GM12865 (cell line): ENCODE results near the gene MTMR3.
"Not testable (repeated sequence)": the region's sequence is repeated elsewhere in the genome, so short reads cannot be mapped to it uniquely, and the experiment has no call there.

Experiments
- DNase-seq: peaks from one replicate; pipeline ENCODE4 v3.0.0; 2010; ENCODE audit warnings: low read depth
- H3K4me3 ChIP-seq: 2 replicates; pipeline ENCODE4 v1.5.1; 2011; ENCODE audit warnings: mild to moderate bottlenecking, low read depth, low read length, control low read depth
- TF ChIP-seq, protein P1 (sequence below): IDR thresholded peaks from 2 replicates; pipeline ENCODE4 v1.5.1; 2011; ENCODE audit warnings: low read length, control low read depth, low read depth, inconsistent platforms; ENCODE audit not compliant: insufficient read depth; ENCODE audit errors: missing control alignments

Gene MTMR3

GRCh38 chr22:29856496-29856895 is 26.5 kb upstream of the MTMR3 start:
- no peak for DNase-seq
- H3K4me3 ChIP-seq = no peak overlapping the region
- TF ChIP-seq, protein P1, sequence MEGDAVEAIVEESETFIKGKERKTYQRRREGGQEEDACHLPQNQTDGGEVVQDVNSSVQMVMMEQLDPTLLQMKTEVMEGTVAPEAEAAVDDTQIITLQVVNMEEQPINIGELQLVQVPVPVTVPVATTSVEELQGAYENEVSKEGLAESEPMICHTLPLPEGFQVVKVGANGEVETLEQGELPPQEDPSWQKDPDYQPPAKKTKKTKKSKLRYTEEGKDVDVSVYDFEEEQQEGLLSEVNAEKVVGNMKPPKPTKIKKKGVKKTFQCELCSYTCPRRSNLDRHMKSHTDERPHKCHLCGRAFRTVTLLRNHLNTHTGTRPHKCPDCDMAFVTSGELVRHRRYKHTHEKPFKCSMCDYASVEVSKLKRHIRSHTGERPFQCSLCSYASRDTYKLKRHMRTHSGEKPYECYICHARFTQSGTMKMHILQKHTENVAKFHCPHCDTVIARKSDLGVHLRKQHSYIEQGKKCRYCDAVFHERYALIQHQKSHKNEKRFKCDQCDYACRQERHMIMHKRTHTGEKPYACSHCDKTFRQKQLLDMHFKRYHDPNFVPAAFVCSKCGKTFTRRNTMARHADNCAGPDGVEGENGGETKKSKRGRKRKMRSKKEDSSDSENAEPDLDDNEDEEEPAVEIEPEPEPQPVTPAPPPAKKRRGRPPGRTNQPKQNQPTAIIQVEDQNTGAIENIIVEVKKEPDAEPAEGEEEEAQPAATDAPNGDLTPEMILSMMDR = no peak

GRCh38 chr22:29859030-29859429 is 23.9 kb upstream of the MTMR3 start:
- not testable (repeated sequence) for DNase-seq, H3K4me3 ChIP-seq

GRCh38 chr22:29860006-29860766 is 22.8 kb upstream of the MTMR3 start:
- TF ChIP-seq, protein P1 = no peak
- no peak for DNase-seq
- H3K4me3 ChIP-seq = no peak overlapping the region

- no peak for DNase-seq
Measured at GRCh38 chr22:29861672-29862297, 21.2 kb upstream of the MTMR3 start.

DNA sequence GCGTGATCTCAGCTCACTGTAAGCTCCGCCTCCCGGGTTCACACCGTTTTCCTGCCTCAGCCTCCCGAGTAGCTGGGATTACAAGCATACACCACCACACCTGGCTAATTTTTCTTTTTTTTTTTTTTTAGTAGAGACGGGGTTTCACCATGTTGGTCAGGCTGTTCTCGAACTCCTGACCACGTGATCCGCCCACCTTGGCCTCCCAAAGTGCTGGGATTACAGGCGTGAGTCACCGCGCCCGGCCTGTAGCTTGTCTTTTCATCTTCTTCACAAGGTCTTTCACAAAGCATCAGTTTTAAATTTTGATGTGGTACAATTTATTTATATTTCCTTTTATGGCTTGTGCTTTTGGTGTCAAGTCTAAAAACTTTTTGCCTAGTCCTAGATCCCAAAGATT is 17.4 kb upstream of the MTMR3 start:
- DNase-seq = not testable (repeated sequence)

More at GRCh38 chr22:29861672-29862297, 21.2 kb upstream of the MTMR3 start:
- H3K4me3 ChIP-seq = no peak overlapping the region
- TF ChIP-seq, protein P1 = no peak

GRCh38 chr22:29867260-29867659 is 15.7 kb upstream of the MTMR3 start:
- TF ChIP-seq, protein P1 = no peak
- H3K4me3 ChIP-seq = no peak overlapping the region
- no peak for DNase-seq

More for the DNA sequence above, 17.4 kb upstream of the MTMR3 start:
- H3K4me3 ChIP-seq = not testable (repeated sequence)

- H3K4me3 ChIP-seq = no peak overlapping the region
- TF ChIP-seq, protein P1 = no peak
- DNase-seq = no peak
Measured at GRCh38 chr22:29867851-29868250, 15.1 kb upstream of the MTMR3 start.

GRCh38 chr22:29870574-29870973 is 12.4 kb upstream of the MTMR3 start:
- DNase-seq = no peak
- TF ChIP-seq, protein P1 = no peak
- no peak overlapping the region for H3K4me3 ChIP-seq
